HG03159 (cell line): ENCODE measurements around the gene SEPTIN12.
"Not testable (repeated sequence)": the region's sequence is repeated elsewhere in the genome, so short reads cannot be mapped to it uniquely, and the experiment has no call there.

Experiments
- ATAC-seq: cut with Tn5 transposase; IDR thresholded peaks from one replicate; pipeline ENCODE4 v1.9.1; 2021; ENCODE audit warnings: mild to moderate bottlenecking, moderate library complexity; ENCODE audit not compliant: unreplicated experiment

SEPTIN12 gene

DNA sequence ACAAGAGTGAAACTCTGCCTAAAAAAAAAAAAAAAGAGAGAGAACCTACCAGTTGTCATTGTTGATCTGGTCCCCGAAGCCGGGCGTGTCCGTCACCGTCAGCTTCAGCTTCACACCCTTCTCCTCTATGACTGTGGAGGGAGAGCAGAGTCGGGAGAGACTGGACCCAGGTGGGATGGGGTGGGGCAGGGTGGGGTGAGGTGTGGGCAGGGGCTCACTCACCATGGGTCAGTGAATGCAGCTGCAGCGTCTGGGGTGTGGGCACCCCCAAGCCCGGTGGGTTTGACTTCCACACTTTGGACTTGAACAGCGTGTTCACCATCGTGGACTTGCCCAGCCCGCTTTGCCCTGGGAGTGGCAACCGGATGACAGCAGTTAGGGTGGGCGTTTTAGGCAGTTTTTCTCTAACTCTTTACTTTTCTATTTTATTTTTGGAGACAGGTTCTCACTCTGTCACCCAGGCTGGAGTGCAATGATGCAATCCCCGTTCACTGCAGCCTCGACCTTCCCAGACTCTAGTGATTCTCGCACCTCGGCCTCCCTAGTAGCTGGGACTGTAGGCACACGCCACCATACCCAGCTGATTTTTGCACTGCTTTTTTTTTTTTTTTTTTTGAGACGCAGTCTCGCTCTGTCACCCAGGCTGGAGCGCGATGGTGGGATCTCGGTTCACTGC, 2.2 kb downstream of the SEPTIN12 start:
- ATAC-seq: no peak

DNA sequence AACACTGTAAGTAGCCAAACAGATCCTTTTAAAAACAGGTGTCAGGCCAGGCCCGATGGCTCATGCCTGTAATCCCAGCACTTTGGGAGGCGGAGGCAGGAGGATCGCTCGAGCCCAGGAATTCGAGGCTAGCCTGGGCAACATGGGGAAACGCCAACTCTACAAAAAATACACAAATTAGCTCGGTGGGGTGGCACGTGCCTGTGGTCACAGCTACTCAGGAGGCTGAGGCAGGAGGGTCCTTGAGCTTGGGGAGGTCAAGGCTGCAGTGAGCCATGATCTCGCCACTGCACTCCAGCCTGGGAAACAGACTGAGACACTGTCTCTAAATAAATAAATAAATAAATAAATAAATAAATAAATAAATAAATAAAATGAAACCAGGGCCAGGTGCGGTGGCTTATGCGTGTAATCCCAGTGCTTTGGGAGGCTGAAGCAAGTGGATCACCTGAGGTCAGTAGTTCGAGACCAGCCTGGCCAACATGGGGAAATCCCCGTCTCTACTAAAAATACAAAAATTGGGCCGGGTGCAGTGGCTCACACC, 3.6 kb downstream of the SEPTIN12 start:
- not testable (repeated sequence) for ATAC-seq

DNA sequence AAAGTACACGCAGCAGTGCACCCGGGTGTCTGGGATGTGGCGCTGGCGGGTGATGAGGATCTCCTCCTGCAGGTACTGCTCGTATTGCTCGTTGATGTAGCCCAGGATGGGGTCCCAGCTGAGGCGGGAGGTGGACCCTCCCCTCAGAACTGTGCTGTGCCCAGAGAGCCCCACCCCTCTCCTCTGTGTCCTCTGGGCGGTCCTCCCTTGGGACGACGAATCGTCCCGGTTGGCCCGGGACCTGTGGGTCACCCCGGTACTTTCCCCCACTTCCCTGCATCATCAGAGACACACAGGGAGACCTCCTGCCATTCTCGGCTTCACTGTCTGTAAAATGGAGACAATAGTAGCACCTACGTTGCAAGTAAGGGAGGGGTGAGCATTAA, 4.2 kb downstream of the SEPTIN12 start:
- ATAC-seq: no peak

DNA sequence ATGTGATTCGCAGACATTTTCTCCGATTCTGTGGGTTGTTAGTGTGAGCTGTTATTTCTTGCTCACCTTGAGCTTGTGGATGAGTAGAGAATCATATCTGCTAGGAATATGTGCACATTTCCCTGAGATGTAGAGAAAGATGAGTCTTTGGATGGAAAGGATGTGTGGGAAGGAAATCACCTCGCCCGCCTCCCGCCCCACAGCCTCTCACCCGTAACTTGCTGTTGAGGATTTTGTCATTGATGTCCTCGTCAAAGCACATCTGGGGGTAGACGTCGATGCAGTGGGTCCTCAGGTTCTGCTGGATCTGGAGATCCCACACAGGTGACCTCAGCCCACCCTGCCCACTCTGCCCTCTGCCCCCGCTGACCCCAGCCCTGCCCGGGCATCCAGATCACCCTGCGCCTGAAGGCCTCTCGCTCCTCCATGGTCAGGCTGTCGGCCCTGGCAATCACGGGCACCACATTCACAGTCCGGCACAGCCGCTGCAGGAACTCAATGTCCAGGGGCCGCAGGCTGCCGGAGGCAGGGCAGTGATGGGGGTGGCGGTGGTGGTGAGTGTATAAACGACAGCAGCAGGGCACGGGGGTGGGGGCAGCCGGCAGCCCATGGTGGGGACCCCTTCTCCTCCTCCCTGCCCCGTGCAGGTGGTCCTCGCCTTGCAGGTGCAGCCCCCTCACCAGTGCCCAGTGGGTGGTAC, 4.7 kb downstream of the SEPTIN12 start:
- no peak for ATAC-seq

DNA sequence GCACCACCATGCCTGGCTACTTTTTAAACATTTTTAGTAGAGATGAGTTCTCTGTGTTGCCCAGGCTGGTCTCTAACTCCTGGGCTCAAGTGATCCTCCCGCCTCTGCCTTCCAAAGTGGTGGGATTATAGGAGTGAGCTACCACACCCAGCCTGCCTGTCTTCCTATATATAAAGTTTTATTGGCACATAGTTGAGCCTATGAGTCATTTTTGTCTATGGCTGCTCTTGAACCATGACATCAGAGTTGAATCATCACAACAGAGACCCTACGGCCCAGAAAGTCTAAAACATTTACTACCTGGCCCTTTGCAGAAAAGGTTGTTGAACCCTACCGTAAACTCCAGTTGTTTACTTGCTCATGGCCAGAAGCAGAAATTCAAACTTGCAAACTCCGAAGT, 7.9 kb downstream of the SEPTIN12 start:
- no peak for ATAC-seq

DNA sequence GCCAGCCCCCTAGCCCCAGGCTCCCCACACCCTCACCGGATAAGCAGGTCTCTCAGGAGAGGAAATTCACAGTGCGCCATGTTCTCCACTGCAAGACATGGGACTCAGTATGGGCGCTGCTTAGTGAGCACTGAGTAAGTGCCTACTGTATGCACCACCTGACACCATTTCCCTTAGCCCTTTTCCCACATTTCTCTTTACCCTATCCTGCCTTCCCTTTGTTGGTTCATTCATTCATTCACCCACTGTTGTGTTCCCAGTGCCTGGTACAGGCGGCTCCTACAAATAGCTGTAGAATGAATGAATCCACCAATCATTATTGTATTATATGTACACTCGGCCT, 10.1 kb downstream of the SEPTIN12 start:
- no peak for ATAC-seq

DNA sequence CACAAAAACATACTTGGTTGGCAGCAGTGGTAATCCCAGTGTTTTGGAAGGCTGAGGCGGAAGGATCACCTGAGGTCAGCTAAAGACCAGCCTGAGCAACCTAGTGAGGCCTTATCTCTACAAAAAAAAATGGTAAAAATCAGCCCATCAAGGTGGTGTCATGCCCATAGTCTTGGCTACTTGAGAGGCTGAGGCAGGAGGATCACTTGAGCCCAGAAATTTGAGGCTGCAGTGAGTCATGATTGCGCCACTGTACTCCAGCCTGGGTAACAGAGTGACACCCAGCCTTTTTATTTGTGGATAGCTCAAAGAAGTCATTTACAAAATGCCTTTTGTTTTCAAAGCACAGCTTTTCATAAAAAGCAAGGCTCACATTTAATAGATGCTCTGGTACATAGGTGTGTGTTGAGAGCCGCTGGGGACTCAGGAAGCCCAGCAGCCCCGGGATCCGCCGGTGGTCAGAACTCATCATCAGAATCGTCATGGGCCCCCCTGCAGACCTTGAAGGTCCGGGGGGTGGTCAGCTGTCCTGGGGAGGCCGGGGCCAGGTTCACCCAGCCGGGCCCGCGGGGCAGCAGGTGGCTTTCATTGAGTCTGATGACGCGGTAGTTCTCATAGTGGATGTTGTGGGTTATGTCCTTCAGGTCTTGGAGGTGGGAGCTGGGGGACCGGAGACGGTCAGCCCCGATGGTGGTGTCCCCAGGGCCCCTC, 10.7 kb downstream of the SEPTIN12 start:
- ATAC-seq: no peak

DNA sequence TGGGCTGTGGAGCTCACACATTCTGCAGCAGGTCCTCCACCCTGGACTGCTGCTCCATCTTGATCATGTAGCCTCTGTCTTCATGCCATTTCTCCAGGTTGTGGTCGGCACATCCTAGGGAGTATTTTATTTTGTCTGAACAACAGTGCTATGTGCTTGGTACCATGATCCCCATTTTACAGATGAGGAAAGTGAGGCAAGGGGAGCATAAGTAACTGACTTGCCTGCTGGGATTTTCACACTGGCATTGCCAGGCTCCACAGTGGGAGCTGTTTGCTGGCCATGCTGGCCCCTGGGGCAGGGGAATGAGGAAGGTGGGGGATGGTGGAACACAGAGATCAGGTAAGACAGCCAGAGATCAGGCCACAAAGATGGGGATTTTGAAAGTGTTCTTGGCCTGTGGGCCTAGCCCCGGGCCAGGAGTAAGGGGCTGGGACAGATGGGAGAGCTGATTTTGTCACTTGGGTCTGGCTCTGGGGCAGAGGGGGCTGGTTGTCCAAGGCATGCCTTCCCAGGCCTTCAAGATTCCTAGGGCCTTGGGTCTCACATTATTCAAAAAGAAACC, 11.9 kb downstream of the SEPTIN12 start:
- no peak for ATAC-seq

DNA sequence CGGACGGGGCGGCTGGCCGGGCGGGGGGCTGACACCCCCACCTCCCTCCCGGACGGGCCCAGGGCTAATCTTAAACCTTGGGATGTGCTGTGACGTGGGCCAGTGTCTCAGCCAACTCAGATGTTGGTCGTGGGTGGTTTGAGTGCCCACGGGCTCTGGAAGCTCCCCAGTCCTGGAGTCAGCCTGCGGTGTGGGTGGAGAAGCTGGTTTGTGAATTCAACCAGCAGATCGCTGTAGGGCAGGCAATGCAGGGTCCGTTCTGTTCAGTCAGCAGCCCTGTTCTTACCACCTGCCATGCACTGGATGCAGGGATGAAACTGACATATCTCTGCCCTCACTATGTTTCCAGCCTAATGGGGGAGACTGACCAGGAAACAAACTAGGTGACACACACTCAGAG, 13.1 kb downstream of the SEPTIN12 start:
- no peak for ATAC-seq

DNA sequence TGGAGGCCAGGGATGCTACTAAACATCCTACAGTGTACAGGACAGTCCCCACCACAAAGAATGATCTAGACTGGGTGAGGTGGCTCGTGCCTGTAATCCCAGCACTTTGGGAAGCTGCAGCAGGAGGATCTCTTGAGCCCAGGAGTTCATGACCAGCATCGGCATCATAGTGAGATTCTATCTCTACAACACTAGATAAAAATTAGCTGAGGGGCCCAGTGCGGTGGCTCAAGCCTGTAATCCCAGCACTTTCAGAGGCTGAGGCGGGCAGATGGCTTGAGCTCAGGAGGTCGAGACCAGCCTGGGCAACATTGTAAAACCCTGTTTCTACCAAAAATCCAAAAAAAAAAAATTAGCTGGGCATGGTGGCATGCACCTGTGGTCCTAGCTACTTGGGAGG, 15.8 kb downstream of the SEPTIN12 start:
- ATAC-seq: no peak

DNA sequence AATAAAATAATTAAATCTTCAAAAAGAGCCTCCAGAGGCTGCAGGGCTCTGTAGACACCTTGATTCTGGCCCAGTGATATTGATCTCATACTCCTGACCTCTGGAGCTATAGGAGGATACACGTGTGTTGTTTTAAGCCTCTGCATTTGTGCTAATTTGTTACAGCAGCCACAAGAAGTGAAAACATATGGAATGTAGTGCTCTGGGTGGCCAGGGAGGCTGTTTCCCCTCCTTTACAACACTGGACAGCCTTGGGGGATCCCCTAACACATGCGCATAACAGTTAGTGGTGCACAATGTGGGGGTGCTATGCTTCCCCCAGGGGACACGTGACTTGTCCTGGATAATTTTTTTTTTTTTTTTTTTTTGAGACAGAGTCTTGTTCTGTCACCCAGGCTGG, 16.5 kb downstream of the SEPTIN12 start:
- ATAC-seq: no peak

DNA sequence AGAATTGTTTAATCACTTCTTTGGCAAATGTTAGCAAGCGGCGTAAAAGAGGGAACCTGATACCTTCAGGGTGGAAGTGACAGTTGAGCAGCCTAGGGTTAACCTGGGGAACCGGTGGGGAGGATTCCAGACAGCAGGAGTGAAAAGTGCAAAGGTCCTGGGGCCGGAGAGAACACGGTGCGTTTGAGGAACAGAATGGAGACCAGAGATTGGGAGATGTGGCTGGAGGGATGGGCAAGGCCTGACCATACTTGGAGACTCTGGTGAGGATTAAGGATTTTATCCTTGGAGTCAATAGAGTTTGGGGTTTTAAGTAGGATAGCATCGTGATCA, 18.9 kb downstream of the SEPTIN12 start:
- ATAC-seq: no peak

DNA sequence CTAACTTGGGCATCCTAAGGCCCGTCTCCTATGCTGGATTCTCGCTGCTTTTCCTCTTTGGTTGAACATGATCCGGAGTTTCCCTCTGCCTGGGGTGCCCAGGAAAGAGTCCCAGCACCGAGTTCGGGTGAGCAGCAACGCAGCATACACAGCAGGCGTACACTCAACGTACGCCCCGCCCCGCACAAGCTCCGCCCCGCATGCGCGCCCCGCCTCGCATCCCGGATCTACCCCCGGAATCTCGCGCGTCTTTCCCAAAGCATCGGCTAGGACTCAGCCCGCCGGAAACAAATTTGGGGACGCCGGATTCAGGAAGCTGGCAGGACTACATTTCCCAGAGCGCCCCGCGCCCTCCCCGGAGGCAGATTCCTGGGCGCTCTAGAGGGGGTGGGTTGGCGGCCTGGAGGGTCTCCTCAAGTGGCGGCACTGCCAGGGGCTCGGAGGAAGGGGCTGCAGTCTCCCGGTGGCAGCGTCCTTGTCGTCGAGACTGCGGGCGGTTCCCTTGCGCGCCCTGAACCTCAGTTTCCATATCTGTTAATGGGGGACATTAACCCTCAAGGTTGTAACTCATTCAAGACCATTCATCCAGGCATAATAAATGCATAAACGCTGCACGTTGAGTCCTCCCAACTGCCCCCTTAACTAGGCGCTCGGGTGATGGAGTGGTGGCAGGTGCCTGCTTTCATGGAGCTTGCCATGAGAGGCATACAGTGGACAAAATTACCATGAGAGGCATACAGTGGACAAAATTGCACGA, 19.4 kb downstream of the SEPTIN12 start:
- peak; percentile 55 for ATAC-seq

DNA sequence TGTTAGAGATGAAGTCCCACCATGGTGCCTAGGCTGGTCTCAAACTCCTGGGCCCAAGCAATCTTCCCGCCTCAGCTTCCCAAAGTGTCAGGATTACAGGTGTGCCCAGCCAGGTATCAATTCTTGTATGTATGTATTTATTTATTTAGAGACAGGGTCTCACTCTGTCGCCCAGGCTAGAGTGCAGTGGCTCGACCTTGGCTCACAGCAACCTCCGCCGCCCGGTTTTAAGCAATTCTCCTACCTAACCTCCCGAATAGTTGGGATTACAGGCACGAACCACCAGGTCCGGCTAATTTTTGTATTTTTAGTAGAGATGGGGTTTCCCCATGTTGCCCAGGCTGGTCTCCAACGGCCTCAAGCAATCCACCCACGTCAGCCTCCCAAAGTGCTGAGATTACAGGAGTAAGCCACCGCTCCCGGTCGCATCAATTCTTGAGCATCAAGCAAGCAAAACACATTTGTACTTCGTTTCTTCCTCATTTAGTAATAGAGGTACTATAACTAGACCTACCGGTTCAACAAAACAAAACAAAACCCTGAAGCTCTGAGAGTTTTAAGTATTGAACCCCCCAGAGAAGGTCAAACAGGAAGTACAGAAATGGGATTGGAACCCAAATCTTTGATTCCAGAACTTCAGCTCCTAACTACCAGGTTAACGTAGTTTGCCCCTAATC, 20.1 kb downstream of the SEPTIN12 start:
- ATAC-seq: no peak

DNA sequence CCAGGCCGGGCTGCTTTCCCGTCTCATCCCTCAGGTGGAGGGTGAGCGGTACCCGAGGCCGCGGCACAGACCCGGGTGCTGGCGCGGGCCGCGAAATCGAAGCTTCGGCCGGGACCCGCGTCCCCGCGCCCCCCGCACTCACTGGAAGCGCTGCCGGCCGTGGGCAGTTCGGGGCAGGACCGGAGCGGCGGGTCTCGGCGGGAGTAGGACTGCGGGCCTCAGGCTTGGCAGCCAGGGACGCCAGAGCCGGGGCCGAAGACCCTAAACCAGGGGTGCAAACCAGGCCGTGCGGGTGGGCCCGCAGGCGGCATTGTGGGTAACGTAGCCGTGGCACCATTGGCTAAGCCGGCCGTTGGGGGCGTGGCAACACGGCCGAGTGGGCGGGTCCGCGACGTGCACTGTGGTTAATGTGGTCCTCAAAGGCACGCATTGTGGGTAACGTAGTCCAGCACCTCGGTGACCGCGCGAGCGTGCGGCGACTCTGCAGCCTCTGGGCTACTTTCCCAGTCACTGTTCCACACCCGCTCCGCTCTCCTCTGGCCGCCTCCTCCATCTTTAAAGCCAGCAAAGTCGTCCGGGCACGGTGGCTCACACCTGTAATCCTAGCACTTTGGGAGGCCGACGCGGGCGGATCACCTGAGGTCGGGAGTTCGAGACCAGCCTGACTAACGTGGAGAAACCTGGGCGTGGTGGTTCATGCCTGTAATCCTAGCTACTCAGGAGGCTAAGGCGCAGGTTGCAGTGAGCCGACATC, 21.1 kb downstream of the SEPTIN12 start, which contains the start of gene ZNF500:
Gene ZNF500 (minus strand): TSS at position 288 of the 754 bp plus-strand sequence. CDS start 1,184 bp downstream, outside the sequence.
- ATAC-seq: peak; percentile 85

DNA sequence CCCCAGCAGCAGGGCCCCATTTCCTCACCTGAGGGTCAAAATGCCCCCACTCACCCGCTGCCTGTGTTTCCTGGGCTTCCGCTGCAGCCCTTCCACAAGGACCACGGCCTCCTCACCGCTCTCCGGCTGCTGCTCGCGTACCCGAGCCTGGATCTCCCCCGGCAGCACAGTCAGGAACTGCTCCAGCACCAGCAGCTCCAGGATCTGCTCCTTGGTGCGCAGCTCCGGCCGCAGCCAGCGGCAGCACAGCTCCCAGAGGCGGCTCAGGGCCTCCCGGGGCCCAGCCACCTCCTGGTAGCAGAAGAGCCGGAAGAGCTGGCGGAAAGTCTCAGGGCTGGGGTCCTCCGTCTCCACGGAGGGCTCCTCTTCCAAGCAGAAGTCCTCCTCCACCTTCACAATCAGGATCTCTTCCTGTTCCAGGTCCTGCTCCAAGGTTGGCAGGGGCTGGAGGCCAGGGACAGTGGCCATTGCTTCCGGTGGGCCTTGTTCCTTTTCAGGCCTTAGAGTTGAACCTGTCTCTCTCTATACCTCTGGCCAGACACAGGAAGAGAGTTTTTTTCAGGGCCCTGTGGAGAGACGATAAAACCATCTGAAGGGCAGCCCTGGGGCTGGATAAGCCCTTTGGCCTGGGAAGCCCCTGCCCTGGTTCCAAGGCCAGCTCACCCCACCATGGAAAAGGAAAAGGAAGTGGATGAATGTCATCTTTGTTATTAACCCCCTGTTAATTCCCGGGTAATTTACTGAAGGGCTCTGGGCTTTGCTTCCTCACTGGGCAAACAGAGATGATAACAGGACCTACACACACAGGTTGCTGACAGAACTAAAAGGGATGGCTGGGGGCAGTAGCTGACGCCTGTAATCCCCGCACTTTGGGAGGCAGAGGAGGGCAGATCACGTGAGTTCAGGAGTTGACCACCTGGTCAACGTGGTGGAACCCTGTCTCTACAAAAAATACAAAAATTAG, 22.4 kb downstream of the SEPTIN12 start:
- no peak for ATAC-seq

DNA sequence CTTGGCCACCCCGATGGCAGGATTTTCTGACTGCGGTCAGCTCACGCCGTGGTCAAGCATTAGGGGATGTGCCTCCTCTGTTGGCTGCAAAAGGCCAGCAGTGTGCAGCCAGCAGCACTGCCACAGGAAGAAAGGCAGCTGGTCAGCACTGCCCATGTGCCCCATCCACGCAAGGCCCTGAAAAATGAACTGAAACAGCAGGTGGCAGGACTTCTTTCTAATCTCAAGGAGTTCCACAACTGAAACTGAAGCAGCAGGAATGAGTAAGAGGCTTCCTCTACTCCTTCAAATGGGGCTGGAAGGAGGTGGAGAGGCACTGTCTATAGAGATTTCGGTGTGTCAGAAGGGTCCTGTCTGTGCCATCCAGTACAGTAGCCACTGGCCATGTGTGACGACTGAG, 24.4 kb downstream of the SEPTIN12 start:
- ATAC-seq: no peak

DNA sequence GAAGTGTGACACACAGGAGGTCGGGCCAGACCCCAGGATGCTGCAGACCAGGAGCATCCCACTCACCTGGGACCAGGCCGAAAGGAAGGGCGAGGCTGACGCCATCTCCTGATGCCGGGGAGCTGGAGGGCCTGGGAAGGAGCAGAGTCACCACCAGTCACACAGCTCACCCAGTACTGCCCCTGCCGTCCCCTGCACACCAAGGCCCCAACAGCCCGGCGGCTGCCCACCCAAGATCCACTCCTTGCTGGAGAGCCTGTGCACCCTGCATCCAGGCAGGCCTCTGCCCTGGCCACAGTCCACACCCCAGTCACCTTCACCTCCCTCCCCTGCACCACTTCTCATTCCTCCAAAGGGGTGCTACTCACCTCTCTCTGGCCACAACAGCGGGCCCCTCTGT, 25.9 kb downstream of the SEPTIN12 start:
- no peak for ATAC-seq
